PFSK-1 (cell line): Measurements from ENCODE around the gene ATXN1.

Experiments
- FOXP2 ChIP-seq: optimal IDR thresholded peaks from 2 replicates; pipeline ENCODE3; 2011; ENCODE audit warnings: borderline replicate concordance, control low read depth, inconsistent platforms; ENCODE audit not compliant: insufficient read depth; ENCODE audit errors: extremely low read length, extremely low read depth
- POLR2AphosphoS5 ChIP-seq: IDR thresholded peaks from 2 replicates; pipeline ENCODE4 v1.6.1; 2012; ENCODE audit warnings: low read depth, mild to moderate bottlenecking, control low read depth, low read length, moderate library complexity
- REST ChIP-seq, 2 experiments: IDR thresholded peaks; 2 replicates each; pipeline versions ENCODE4 v1.6.1 to v1.8.0; 2011 to 2012; ENCODE audit warnings: low read depth in 2 of 2, low read length in 2 of 2, control low read depth in 1 of 2, inconsistent platforms in 1 of 2, mild to moderate bottlenecking in 1 of 2, moderate library complexity in 1 of 2; ENCODE audit not compliant: insufficient read depth in 1 of 2
- SIN3A ChIP-seq: IDR thresholded peaks from 2 replicates; pipeline ENCODE4 v1.6.1; 2012; ENCODE audit warnings: mild to moderate bottlenecking, low read length, moderate library complexity, borderline replicate concordance; ENCODE audit not compliant: insufficient read depth
- TAF1 ChIP-seq: IDR thresholded peaks from 2 replicates; pipeline ENCODE4 v1.6.1; 2012; ENCODE audit warnings: low read length, control low read depth, borderline replicate concordance; ENCODE audit not compliant: insufficient read depth

ATXN1 gene

GRCh38 chr6:16781348-16782169 is 20.3 kb upstream of the ATXN1 start:
- TF ChIP-seq FOXP2 (no peak), TAF1 (no peak), REST (IDR thresholded peaks at IDR 0.05; ENCODE audit: insufficient read depth in 1 of 2, low read depth in 2 of 2, low read length in 2 of 2) (no peak), SIN3A (no peak), POLR2AphosphoS5 (no peak)

GRCh38 chr6:16778521-16778920 is 17.3 kb upstream of the ATXN1 start:
- TF ChIP-seq FOXP2 (no peak), POLR2AphosphoS5 (no peak)

- TF ChIP-seq TAF1 (no peak), POLR2AphosphoS5 (no peak), FOXP2 (no peak), REST (IDR thresholded peaks at IDR 0.05; ENCODE audit: insufficient read depth in 1 of 2, low read depth in 2 of 2, low read length in 2 of 2) (no peak), SIN3A (no peak)
Observed at GRCh38 chr6:16777794-16778193, 16.5 kb upstream of the ATXN1 start.

GRCh38 chr6:16776394-16777017 is 15.2 kb upstream of the ATXN1 start:
- TF ChIP-seq TAF1 (no peak), SIN3A (no peak), REST (IDR thresholded peaks at IDR 0.05; ENCODE audit: insufficient read depth in 1 of 2, low read depth in 2 of 2, low read length in 2 of 2) (no peak), FOXP2 (no peak), POLR2AphosphoS5 (no peak)

- no peak for TF ChIP-seq FOXP2
- TF ChIP-seq TAF1, result no peak
- no peak for TF ChIP-seq SIN3A
- TF ChIP-seq REST (IDR thresholded peaks at IDR 0.05; ENCODE audit: insufficient read depth in 1 of 2, low read depth in 2 of 2, low read length in 2 of 2), result no peak
- TF ChIP-seq POLR2AphosphoS5, result no peak
Observed at GRCh38 chr6:16774437-16774836, 13.2 kb upstream of the ATXN1 start.
